DOHH2 (cell line): ENCODE results near the gene CPAMD8.

Source experiments
- H3F3A ChIP-seq: fragments of 200-600 bp; sonication (generic), shearing (Covaris generic); 2 replicates; pipeline ENCODE4 v1.6.0; 2016; ENCODE audit warnings: antibody characterized with exemption, mild to moderate bottlenecking; ENCODE audit not compliant: control insufficient read depth, insufficient read depth
- H3K27ac ChIP-seq: fragments of 200-600 bp; sonication (generic); 2 replicates; pipeline ENCODE4 v1.5.1; 2014; ENCODE audit warnings: low read depth, mild to moderate bottlenecking, low read length, moderate library complexity
- H3K27me3 ChIP-seq: fragments of 200-600 bp; sonication (generic); 2 replicates; pipeline ENCODE4 v1.6.1; 2014; ENCODE audit warnings: mild to moderate bottlenecking, low read length, mixed read lengths; ENCODE audit not compliant: control insufficient read depth
- H3K36me3 ChIP-seq: fragments of 200-600 bp; sonication (generic); 2 replicates; pipeline ENCODE4 v1.6.1; 2014; ENCODE audit warnings: mild to moderate bottlenecking, low read length, moderate library complexity, mixed read lengths; ENCODE audit not compliant: control insufficient read depth
- H3K4me1 ChIP-seq: fragments of 200-600 bp; sonication (generic); 2 replicates; pipeline ENCODE4 v1.6.1; 2014; ENCODE audit warnings: mild to moderate bottlenecking, low read length, mixed read lengths; ENCODE audit not compliant: control insufficient read depth
- H3K4me2 ChIP-seq: fragments of 200-600 bp; sonication (generic); 2 replicates; pipeline ENCODE4 v1.6.0; 2014; ENCODE audit warnings: mild to moderate bottlenecking, low read length, moderate library complexity
- H3K4me3 ChIP-seq: fragments of 200-600 bp; sonication (generic); 2 replicates; pipeline ENCODE4 v1.5.1; 2014; ENCODE audit warnings: mild to moderate bottlenecking, low read length, mixed read lengths
- H3K79me2 ChIP-seq: fragments of 200-600 bp; sonication (generic); 2 replicates; pipeline ENCODE4 v1.6.1; 2014; ENCODE audit warnings: mild to moderate bottlenecking, low read length, mixed read lengths; ENCODE audit not compliant: control insufficient read depth
- H3K9me2 ChIP-seq: fragments of 200-600 bp; sonication (generic); replicated peaks from 2 replicates; pipeline ENCODE4 v1.6.1; 2014; ENCODE audit warnings: mild to moderate bottlenecking, low read length, mixed read lengths; ENCODE audit not compliant: control insufficient read depth
- H3K9me3 ChIP-seq: fragments of 200-600 bp; sonication (generic); 2 replicates; pipeline ENCODE4 v1.6.1; 2014; ENCODE audit warnings: antibody characterized with exemption, low read length, mixed read lengths; ENCODE audit not compliant: control insufficient read depth, insufficient read depth
- H4K20me1 ChIP-seq: fragments of 200-600 bp; sonication (generic); 2 replicates; pipeline ENCODE4 v1.6.0; 2014; ENCODE audit warnings: low read depth, mild to moderate bottlenecking, antibody characterized with exemption, low read length, moderate library complexity; ENCODE audit not compliant: control insufficient read depth, insufficient read depth
- EZH2phosphoT487 ChIP-seq: fragments of 200-600 bp; sonication (generic); IDR thresholded peaks from 2 replicates; pipeline ENCODE4 v1.6.1; 2017; ENCODE audit warnings: borderline replicate concordance, mild to moderate bottlenecking, antibody characterized with exemption, low read length, moderate library complexity, mixed read lengths
- TF ChIP-seq, protein P1 (sequence below): fragments of 200-600 bp; sonication (generic); IDR thresholded peaks from one replicate; pipeline ENCODE4 v1.5.1; 2014; ENCODE audit warnings: antibody characterized with exemption, mild to moderate bottlenecking, low read depth, low read length; ENCODE audit not compliant: poor library complexity, severe bottlenecking

Gene CPAMD8

DNA sequence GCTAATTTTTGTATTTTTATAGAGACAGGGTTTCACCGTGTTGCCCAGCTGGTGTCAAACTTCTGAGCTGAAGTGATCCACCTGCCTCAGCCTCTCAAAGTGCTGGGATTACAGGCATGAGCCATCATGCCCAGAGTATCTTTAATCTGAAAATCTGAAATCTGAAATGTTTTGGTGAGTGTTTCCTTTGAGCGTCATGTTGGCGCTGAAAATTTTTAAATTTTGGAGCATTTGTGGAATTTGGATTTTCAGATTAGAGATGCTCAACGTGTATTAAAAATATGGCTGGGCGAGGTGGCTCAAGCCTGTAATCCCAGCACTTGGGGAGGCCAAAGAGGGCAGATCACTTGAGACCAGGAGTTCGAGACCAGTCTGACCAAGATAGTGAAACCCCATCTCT, 5.1 kb upstream of the CPAMD8 start:
- Histone ChIP-seq H3K4me3 (no peak overlapping the region), H3K9me3 (no peaks in the 10 kb centered on the region), H3K4me1 (peaks cover 9% of the 10 kb centered on the region), H3K4me2 (no peak overlapping the region), H3K27me3 (peaks cover 13% of the 10 kb centered on the region), H3K27ac (no peak overlapping the region), H4K20me1 (no peaks in the 10 kb centered on the region), H3K9me2 (no peaks in the 10 kb centered on the region), H3K79me2 (no peaks in the 10 kb centered on the region), H3F3A (no peaks in the 10 kb centered on the region), H3K36me3 (no peaks in the 10 kb centered on the region)
- no peak for TF ChIP-seq EZH2phosphoT487
- TF ChIP-seq, protein P1, sequence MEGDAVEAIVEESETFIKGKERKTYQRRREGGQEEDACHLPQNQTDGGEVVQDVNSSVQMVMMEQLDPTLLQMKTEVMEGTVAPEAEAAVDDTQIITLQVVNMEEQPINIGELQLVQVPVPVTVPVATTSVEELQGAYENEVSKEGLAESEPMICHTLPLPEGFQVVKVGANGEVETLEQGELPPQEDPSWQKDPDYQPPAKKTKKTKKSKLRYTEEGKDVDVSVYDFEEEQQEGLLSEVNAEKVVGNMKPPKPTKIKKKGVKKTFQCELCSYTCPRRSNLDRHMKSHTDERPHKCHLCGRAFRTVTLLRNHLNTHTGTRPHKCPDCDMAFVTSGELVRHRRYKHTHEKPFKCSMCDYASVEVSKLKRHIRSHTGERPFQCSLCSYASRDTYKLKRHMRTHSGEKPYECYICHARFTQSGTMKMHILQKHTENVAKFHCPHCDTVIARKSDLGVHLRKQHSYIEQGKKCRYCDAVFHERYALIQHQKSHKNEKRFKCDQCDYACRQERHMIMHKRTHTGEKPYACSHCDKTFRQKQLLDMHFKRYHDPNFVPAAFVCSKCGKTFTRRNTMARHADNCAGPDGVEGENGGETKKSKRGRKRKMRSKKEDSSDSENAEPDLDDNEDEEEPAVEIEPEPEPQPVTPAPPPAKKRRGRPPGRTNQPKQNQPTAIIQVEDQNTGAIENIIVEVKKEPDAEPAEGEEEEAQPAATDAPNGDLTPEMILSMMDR = no peak

DNA sequence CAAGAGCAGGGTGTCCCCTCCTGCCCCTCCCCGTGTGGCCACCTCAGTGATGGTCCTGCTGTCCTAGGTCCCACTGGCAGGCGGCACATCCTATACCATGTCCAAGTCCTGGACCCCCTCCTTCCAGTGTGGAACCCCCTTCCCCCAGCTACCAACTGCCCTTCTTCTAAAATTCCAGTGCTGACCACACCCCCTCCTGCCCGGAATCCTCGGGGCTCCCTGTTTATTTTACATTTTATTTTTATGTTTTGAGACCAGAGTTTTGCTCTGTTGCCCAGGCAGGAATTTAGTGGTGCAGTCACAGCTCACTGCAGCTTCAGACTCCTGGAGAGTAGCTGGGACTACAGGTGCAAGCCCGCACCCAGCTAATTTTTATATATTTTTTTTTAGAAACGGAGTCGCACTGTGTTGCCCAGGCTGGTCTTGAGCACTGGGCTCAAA, 945 bp upstream of the CPAMD8 start:
- Histone ChIP-seq H3K4me1 (peaks cover 19% of the 10 kb centered on the region), H3K27ac (no peak overlapping the region), H3K36me3 (no peaks in the 10 kb centered on the region), H3K9me2 (no peaks in the 10 kb centered on the region), H3K27me3 (peaks cover 13% of the 10 kb centered on the region), H3K4me3 (no peak overlapping the region), H4K20me1 (no peaks in the 10 kb centered on the region), H3K4me2 (no peak overlapping the region), H3K79me2 (no peaks in the 10 kb centered on the region), H3K9me3 (no peaks in the 10 kb centered on the region), H3F3A (peaks cover 3% of the 10 kb centered on the region; the same call in 1 of the 2 replicates)
- TF ChIP-seq, protein P1 = no peak
- TF ChIP-seq EZH2phosphoT487 = no peak

DNA sequence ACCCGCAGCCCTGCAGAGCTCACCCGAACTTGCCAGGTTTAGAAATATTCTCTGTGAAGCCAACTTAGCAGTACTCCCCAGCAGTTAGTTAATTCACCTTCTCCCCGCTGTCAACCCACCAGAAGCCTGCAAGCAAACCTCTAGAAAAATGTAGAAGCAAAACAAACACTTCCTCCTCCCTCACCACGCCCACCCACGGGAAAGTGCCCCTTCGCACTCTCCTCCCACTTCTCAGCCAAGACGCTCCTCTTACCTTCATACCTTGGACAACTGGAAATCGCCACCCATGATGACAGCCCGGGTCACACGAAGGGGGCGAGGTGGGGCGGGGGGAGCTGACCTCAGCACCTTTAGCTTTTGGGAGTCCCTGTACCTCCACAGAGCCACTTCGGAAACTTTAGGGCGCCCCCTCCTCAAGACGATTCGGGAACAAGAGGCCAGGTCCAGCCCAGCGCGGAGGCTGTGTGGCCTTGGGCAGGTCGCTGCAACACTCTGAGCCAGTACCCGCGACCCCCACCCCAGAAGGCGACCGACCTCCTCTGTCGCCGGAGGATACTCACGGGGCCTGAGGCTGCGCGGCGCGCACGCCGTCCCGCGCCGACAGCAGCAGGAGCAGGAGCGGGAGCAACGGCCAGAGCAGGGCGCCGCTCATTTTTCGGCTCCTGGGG, 485 bp downstream of the CPAMD8 start:
- peaks cover 23% of the 10 kb centered on the region for H3K4me1 ChIP-seq
- H3K79me2 ChIP-seq = no peaks in the 10 kb centered on the region
- H3K36me3 ChIP-seq = no peaks in the 10 kb centered on the region
- no peak for TF ChIP-seq EZH2phosphoT487
- TF ChIP-seq, protein P1 = no peak
- no peaks in the 10 kb centered on the region for H4K20me1 ChIP-seq
- peaks cover 3% of the 10 kb centered on the region for H3K9me3 ChIP-seq
- no peak overlapping the region for H3K4me2 ChIP-seq
- H3K4me3 ChIP-seq = no peak overlapping the region
- H3K9me2 ChIP-seq = no peaks in the 10 kb centered on the region
- no peak overlapping the region for H3K27ac ChIP-seq
- H3K27me3 ChIP-seq = peaks cover 13% of the 10 kb centered on the region
- peaks cover 3% of the 10 kb centered on the region; the same call in 1 of the 2 replicates for H3F3A ChIP-seq
